ENCODE measurements around the gene SRRM5.

DNA sequence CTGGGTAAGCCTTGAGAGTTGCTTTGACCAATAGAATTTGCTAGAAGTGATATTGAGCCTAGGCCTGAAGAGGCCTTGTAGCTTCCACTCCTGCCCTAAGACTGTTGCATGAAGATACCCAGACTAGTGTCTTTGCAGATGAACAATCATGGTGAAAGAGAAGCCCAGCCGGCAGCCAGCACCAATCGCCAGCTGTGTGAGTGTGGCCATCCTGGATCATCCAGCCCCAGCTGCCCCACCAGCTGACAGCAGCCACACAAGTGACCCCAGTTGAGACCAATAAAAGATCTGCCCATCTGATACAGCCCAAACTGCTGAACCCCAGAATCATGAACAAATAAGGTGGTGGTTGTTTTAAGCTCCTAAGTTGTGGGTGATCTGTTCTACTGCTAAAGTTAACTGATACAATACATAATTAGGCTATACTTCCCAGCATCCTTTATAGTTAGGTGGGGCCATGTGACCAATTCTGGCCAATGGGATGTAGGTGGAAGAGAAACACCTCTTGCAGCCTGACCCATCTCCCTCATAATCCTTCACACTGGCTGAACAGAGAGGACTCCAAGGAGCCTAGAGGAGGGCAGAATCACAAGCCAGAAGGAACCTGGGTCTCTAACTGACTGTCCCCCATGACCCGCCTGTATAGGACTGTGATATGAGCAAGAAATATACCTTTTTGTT, 16.9 kb downstream of the SRRM5 start:
- TF ChIP-seq, protein P1, sequence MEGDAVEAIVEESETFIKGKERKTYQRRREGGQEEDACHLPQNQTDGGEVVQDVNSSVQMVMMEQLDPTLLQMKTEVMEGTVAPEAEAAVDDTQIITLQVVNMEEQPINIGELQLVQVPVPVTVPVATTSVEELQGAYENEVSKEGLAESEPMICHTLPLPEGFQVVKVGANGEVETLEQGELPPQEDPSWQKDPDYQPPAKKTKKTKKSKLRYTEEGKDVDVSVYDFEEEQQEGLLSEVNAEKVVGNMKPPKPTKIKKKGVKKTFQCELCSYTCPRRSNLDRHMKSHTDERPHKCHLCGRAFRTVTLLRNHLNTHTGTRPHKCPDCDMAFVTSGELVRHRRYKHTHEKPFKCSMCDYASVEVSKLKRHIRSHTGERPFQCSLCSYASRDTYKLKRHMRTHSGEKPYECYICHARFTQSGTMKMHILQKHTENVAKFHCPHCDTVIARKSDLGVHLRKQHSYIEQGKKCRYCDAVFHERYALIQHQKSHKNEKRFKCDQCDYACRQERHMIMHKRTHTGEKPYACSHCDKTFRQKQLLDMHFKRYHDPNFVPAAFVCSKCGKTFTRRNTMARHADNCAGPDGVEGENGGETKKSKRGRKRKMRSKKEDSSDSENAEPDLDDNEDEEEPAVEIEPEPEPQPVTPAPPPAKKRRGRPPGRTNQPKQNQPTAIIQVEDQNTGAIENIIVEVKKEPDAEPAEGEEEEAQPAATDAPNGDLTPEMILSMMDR (IDR thresholded peaks at IDR 0.05): no peak
- TF ChIP-seq POLR2A (IDR thresholded peaks at IDR 0.05): no peak

All from esophagus squamous epithelium (tissue), 4 donors.